Hepatocyte (in vitro differentiated cells): Measurements from ENCODE around the gene OR52B4. TPM values are rescaled to one million over a fixed set of nuclear protein-coding genes. Genes with fewer than 3 reads are reported as not detected.
"Not testable (repeated sequence)": the region's sequence is repeated elsewhere in the genome, so short reads cannot be mapped to it uniquely, and the experiment has no call there.

Experiments
- DNase-seq: peaks from one replicate; pipeline ENCODE4 v3.0.0-alpha.2; 2016; ENCODE audit warnings: low spot score
- H2AFZ ChIP-seq: fragments of 200-600 bp; sonication (generic); 2 replicates; pipeline ENCODE4 v1.6.0; 2016; ENCODE audit warnings: antibody characterized with exemption, mild to moderate bottlenecking
- H3K27ac ChIP-seq: fragments of 200-600 bp; sonication (generic); 2 replicates; pipeline ENCODE4 v1.5.1; 2016; ENCODE audit warnings: mild to moderate bottlenecking
- H3K27me3 ChIP-seq: fragments of 200-600 bp; sonication (generic); 2 replicates; pipeline ENCODE4 v1.6.1; 2016
- H3K36me3 ChIP-seq: fragments of 200-600 bp; sonication (generic); replicated peaks from 2 replicates; pipeline ENCODE4 v1.5.1; 2016; ENCODE audit warnings: low read depth; ENCODE audit not compliant: insufficient read depth
- H3K4me1 ChIP-seq: fragments of 200-600 bp; sonication (generic); 2 replicates; pipeline ENCODE4 v1.5.1; 2016; ENCODE audit warnings: mild to moderate bottlenecking, moderate library complexity; ENCODE audit not compliant: insufficient read depth
- H3K4me2 ChIP-seq: fragments of 200-600 bp; sonication (generic); 2 replicates; pipeline ENCODE4 v1.6.0; 2016
- H3K4me3 ChIP-seq: fragments of 200-600 bp; sonication (generic); 2 replicates; pipeline ENCODE4 v1.5.1; 2016; ENCODE audit warnings: mild to moderate bottlenecking
- H3K79me2 ChIP-seq: fragments of 200-600 bp; sonication (generic); 2 replicates; pipeline ENCODE4 v1.6.0; 2017; ENCODE audit warnings: mild to moderate bottlenecking
- H3K9me2 ChIP-seq: fragments of 200-600 bp; sonication (generic); replicated peaks from 2 replicates; pipeline ENCODE4 v1.6.0; 2017; ENCODE audit warnings: mild to moderate bottlenecking; ENCODE audit not compliant: insufficient read depth
- H3K9me3 ChIP-seq: fragments of 200-600 bp; sonication (generic); 2 replicates; pipeline ENCODE4 v1.5.1; 2016; ENCODE audit warnings: low read depth, mild to moderate bottlenecking
- H4K20me1 ChIP-seq: fragments of 200-600 bp; sonication (generic); 2 replicates; pipeline ENCODE4 v1.6.0; 2016; ENCODE audit warnings: mild to moderate bottlenecking; ENCODE audit not compliant: insufficient read depth, poor library complexity, severe bottlenecking
- EZH2 ChIP-seq: fragments of 200-600 bp; sonication (generic); IDR thresholded peaks from 2 replicates; pipeline ENCODE4 v1.6.1; 2016; ENCODE audit warnings: antibody characterized with exemption, mild to moderate bottlenecking, borderline replicate concordance
- EZH2phosphoT487 ChIP-seq: fragments of 200-600 bp; sonication (generic); IDR thresholded peaks from one replicate; pipeline ENCODE4 v1.6.1; 2018; ENCODE audit warnings: antibody characterized with exemption, mild to moderate bottlenecking, low read depth, moderate library complexity; ENCODE audit not compliant: unreplicated experiment, severe bottlenecking
- WGBS: methylation state at CpG from one replicate; pipeline ENCODE4 v1.1.6; 2016; ENCODE audit warnings: low lambda C conversion rate; ENCODE audit errors: missing lambda C conversion rate; 5-methylcytosine and 5-hydroxymethylcytosine counted together
- polyA plus RNA-seq: library from polyadenylated mRNA; unstranded; fragments of >200 nt; fragmentation: Nextera tagmentation; extraction: Ambion mirVana; gene quantifications from 2 replicates; pipeline ENCODE4 v1.2.1, GENCODE V29; 2016
- total RNA-seq: library from RNA; depleted of rRNA; stranded (reverse); fragments of >200 nt; gene quantifications from 2 replicates; pipeline ENCODE4 v1.2.3, GENCODE V29; 2014
- TF ChIP-seq, protein P1 (sequence below): fragments of 200-600 bp; sonication (generic); IDR thresholded peaks from 2 replicates; pipeline ENCODE4 v1.5.1; 2016; ENCODE audit warnings: antibody characterized with exemption, mild to moderate bottlenecking; ENCODE audit not compliant: poor library complexity

Gene OR52B4
- total and polyA plus RNA-seq, 2 experiments from 2014 or later = not detected

DNA sequence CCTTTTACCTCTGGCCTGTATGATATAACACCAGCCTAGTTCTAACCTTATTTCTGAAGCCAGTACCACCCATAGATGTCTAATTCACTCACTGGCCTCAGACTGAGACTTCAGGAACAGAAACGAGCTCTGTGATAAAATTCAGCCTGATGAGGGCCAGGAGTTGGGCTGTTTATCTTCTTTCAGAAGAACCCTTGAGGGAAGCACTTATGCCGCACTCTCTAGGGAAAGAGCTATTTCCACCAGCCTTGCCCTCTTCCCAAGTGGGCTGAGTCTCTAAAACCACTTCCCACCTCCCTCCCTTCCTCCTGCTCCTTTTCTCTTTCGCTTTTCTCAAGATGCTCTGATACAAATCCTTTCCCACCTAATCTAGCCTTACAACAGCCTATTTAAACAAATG, 2.0 kb upstream of the OR52B4 start:
- Histone ChIP-seq H3K9me2 (no peaks in the 10 kb centered on the region), H3K79me2 (no peaks in the 10 kb centered on the region), H3K4me1 (no peaks in the 10 kb centered on the region), H3K9me3 (no peaks in the 10 kb centered on the region), H3K36me3 (no peaks in the 10 kb centered on the region), H3K27ac (no peak overlapping the region), H3K4me3 (no peak overlapping the region), H3K27me3 (no peaks in the 10 kb centered on the region), H4K20me1 (no peaks in the 10 kb centered on the region), H3K4me2 (no peak overlapping the region), H2AFZ (no peak overlapping the region)
- TF ChIP-seq EZH2 (no peak), EZH2phosphoT487 (no peak)
- TF ChIP-seq, protein P1, sequence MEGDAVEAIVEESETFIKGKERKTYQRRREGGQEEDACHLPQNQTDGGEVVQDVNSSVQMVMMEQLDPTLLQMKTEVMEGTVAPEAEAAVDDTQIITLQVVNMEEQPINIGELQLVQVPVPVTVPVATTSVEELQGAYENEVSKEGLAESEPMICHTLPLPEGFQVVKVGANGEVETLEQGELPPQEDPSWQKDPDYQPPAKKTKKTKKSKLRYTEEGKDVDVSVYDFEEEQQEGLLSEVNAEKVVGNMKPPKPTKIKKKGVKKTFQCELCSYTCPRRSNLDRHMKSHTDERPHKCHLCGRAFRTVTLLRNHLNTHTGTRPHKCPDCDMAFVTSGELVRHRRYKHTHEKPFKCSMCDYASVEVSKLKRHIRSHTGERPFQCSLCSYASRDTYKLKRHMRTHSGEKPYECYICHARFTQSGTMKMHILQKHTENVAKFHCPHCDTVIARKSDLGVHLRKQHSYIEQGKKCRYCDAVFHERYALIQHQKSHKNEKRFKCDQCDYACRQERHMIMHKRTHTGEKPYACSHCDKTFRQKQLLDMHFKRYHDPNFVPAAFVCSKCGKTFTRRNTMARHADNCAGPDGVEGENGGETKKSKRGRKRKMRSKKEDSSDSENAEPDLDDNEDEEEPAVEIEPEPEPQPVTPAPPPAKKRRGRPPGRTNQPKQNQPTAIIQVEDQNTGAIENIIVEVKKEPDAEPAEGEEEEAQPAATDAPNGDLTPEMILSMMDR = no peak
- DNase-seq = no peak
- 71% methylated on average over 3 of the region's 3 CpGs for WGBS

DNA sequence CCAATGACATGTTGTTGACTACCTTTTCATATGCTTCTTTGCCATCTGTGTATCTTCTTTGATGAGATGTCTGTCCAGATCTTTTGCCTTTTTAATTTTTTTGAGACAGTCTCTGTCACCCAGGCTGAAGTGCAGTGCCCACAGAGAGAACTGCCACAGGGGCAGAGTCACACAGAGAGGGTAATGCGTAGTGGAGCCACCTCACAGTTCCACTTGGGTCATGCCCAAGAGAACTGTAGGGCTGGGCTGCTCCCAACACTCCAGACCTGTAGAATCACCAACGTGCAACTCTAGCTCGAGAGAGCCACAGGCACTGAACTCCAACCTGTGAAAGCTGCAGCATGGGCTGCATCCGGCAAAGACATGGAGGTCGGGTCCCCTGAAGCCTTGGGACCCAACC, 20.0 kb downstream of the OR52B4 start:
- not testable (repeated sequence) for H3K4me1 ChIP-seq, H3K27me3 ChIP-seq, H4K20me1 ChIP-seq, H3K79me2 ChIP-seq, H3K9me2 ChIP-seq, H3K4me3 ChIP-seq, H3K4me2 ChIP-seq, H3K9me3 ChIP-seq, H3K36me3 ChIP-seq, H2AFZ ChIP-seq, DNase-seq, H3K27ac ChIP-seq
- WGBS = 85% methylated on average over 2 of the region's 5 CpGs

DNA sequence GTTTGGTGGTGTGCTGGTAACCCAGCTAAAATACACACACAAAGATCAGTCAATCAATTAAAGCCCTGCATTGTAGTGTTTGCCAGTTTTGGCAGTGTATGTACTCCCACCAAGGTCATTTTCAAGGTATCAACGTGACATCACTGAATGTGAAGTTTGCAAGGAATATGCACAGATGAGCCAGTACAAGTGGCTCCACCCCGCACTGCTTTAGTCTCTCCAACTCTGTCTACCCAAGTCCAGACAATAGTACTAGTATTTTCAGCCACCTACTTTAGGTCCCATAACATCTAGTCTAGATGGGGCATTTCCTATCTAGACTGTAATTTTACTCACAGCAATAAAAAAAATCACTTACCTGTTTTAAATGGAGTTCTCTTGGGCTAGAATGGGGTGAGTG, 22.8 kb downstream of the OR52B4 start:
- not testable (repeated sequence) for H3K27me3 ChIP-seq, DNase-seq, H3K4me1 ChIP-seq, H4K20me1 ChIP-seq, H3K36me3 ChIP-seq, H3K27ac ChIP-seq, H3K79me2 ChIP-seq, H3K9me3 ChIP-seq, H3K4me2 ChIP-seq, H3K9me2 ChIP-seq, H2AFZ ChIP-seq, H3K4me3 ChIP-seq
- WGBS = 73% methylated on average over 2 of the region's 2 CpGs

DNA sequence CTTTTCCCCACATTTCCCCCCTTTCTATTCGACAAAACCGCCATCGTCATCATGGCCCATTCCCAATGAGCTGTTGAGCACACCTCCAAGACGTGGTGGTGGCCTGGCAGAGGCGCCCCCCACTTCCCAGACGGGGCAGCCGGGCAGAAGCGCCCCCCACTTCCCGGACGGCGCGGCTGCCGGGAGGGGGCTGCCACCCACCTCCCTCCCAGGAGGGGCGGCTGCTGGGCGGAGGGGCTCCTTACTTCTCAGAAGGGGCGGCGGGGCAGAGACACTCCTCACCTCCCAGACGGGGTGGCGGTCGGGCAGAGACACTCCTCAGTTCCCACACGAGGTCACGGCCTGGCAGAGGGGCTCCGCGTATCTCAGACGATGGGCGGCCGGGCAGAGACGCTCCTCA, 33.8 kb downstream of the OR52B4 start:
- not testable (repeated sequence) for H4K20me1 ChIP-seq, H3K36me3 ChIP-seq, H3K27me3 ChIP-seq, H3K4me2 ChIP-seq, H3K4me3 ChIP-seq, DNase-seq, H2AFZ ChIP-seq, H3K4me1 ChIP-seq, H3K9me3 ChIP-seq, H3K79me2 ChIP-seq, H3K27ac ChIP-seq, H3K9me2 ChIP-seq
- 93% methylated on average over 8 of the region's 28 CpGs for WGBS

Other genes starting within 250 kb of the OR52B4 start
- 17.4 and 22.5 TPM in 2 replicates for gene TRIM21, start 25.3 kb upstream of the OR52B4 start, total RNA-seq
- gene TRIM21, start 25.3 kb upstream of the OR52B4 start, polyA plus RNA-seq = 15.7 and 20.3 TPM in 2 replicates
- not detected in 2 replicates for gene OR52K2, start 80.9 kb upstream of the OR52B4 start, total RNA-seq
- not detected in 2 replicates for gene OR52K2, start 80.9 kb upstream of the OR52B4 start, polyA plus RNA-seq
- 0.04 and 0.07 TPM in 2 replicates for gene OR52K1, start 114.3 kb upstream of the OR52B4 start, total RNA-seq
- gene OR52K1, start 114.3 kb upstream of the OR52B4 start, polyA plus RNA-seq = not detected in 2 replicates
- gene OR52M1, start 176.8 kb upstream of the OR52B4 start, total RNA-seq = 0.27 TPM in 1 of 2 replicates, not detected in the other
- gene OR52M1, start 176.8 kb upstream of the OR52B4 start, polyA plus RNA-seq = not detected in 2 replicates
- not detected in 2 replicates for gene OR52I2, start 213.4 kb upstream of the OR52B4 start, total RNA-seq
- gene OR52I2, start 213.4 kb upstream of the OR52B4 start, polyA plus RNA-seq = not detected in 2 replicates
- gene OR52I1, start 225.7 kb upstream of the OR52B4 start, total RNA-seq = not detected in 2 replicates
- not detected in 2 replicates for gene OR52I1, start 225.7 kb upstream of the OR52B4 start, polyA plus RNA-seq
- gene TRIM68, start 239.8 kb upstream of the OR52B4 start, total RNA-seq = 16.1 and 19.8 TPM in 2 replicates
- gene TRIM68, start 239.8 kb upstream of the OR52B4 start, polyA plus RNA-seq = 5.9 and 8.3 TPM in 2 replicates